COLO829 (cell line): ENCODE results near the gene CBX6.
"Not testable (repeated sequence)": the region's sequence is repeated elsewhere in the genome, so short reads cannot be mapped to it uniquely, and the experiment has no call there.

Experiments
- DNase-seq: peaks from one replicate; pipeline ENCODE4 v3.0.0; 2012; ENCODE audit warnings: low spot score

Gene CBX6

GRCh38 chr22:38861170-38861876 lies 10.7 kb downstream of the CBX6 start:
- no peak for DNase-seq

- DNase-seq: no peak
Measured at GRCh38 chr22:38860283-38861169, 11.5 kb downstream of the CBX6 start.

GRCh38 chr22:38859581-38860282 lies 12.3 kb downstream of the CBX6 start:
- DNase-seq: no peak

GRCh38 chr22:38858492-38858891 lies 13.5 kb downstream of the CBX6 start:
- no peak for DNase-seq

- not testable (repeated sequence) for DNase-seq
Measured at GRCh38 chr22:38854476-38854875, 17.5 kb downstream of the CBX6 start.

- not testable (repeated sequence) for DNase-seq
Measured at GRCh38 chr22:38853883-38854282, 18.1 kb downstream of the CBX6 start.

GRCh38 chr22:38853196-38853651 lies 18.8 kb downstream of the CBX6 start:
- DNase-seq: no peak

GRCh38 chr22:38852522-38852921 lies 19.5 kb downstream of the CBX6 start:
- no peak for DNase-seq

GRCh38 chr22:38850941-38851849 lies 20.8 kb downstream of the CBX6 start:
- no peak for DNase-seq

- DNase-seq: no peak
Measured at GRCh38 chr22:38850399-38850798, 21.6 kb downstream of the CBX6 start.

GRCh38 chr22:38849811-38850210 lies 22.2 kb downstream of the CBX6 start:
- no peak for DNase-seq

- no peak for DNase-seq
Measured at GRCh38 chr22:38846412-38846811, 25.6 kb downstream of the CBX6 start.

GRCh38 chr22:38845004-38845740 lies 26.8 kb downstream of the CBX6 start:
- DNase-seq: no peak

GRCh38 chr22:38844315-38845003 lies 27.6 kb downstream of the CBX6 start:
- no peak for DNase-seq

- no peak for DNase-seq
Measured at GRCh38 chr22:38843657-38844314, 28.2 kb downstream of the CBX6 start, which contains the start of gene NPTXR. TSS of gene NPTXR (minus strand) at chr22:38844028.

GRCh38 chr22:38843201-38843656 lies 28.8 kb downstream of the CBX6 start:
- no peak for DNase-seq

- no peak for DNase-seq
Measured at GRCh38 chr22:38842512-38843200, 29.4 kb downstream of the CBX6 start.

- no peak for DNase-seq
Measured at GRCh38 chr22:38841635-38842034, 30.4 kb downstream of the CBX6 start.

- DNase-seq: no peak
Measured at GRCh38 chr22:38841211-38841610, 30.8 kb downstream of the CBX6 start.
